ENCODE measurements around the gene PCED1A. TPM values are rescaled to one million over a fixed set of nuclear protein-coding genes. Genes with fewer than 3 reads are reported as not detected.

Gene PCED1A
- total and polyA plus RNA-seq, 9 of the 15 experiments (the other 6 are each of a cell fraction or from before 2014, with no cell fraction given), result 1.5 to 11.5 (median 5.9) TPM

DNA sequence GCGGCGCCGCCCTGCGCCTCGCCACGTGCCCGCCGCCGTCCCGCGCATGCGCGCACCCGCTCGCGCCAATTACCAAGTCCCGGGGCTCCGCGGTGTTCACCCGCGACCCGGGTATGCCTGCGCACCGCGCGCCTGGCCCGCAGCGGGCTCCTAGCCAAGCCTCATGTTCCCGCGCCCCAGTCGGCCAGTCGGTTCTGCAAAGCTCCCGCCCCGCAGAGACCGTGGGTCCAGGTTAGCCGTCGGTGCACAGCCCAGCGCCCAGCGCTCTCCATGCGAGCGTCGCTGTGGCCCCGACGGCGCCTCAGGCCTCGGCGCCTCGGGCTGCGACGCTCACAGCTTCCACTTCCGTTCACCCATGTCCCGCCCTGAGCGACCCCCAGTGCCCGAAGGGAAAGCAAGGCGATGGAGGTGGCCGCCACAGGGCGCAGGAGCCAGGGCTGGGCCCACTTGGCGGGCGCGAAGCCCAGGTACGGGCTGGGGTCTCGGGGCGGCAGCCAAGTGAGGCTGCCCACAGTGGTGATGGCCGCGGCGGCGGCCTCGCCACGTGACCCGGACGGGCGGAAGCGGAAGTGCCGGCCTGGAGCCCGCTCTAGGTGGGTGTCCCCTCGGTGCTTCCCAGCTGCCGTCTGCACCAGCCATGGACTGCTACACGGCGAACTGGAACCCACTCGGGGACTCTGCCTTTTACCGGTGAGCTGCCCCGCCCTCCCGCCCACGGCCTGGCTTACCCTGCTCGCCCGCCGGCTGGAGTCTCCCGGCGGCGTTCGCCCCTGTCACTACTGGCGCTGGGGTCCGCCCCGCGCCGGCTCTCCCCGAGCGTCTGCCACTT is at the start of gene PCED1A, which contains the start of gene VPS16 (continued):
- TF ChIP-seq CEBPG (CRISPR knock-in tag; IDR thresholded peaks at IDR 0.05) (no peak), CEBPG (tag; conservative IDR thresholded peaks at IDR 0.05 in 1 of 2, IDR thresholded peaks at IDR 0.05 in 1 of 2) (no peak), ZNF764 (CRISPR knock-in tag; IDR thresholded peaks at IDR 0.05; ENCODE audit: low read depth) (no peak), ZNF165 (CRISPR knock-in tag; IDR thresholded peaks at IDR 0.05; ENCODE audit: borderline replicate concordance) (no peak), LARP7 (IDR thresholded peaks at IDR 0.05) (no peak), L3MBTL2 (IDR thresholded peaks at IDR 0.05) (peak; percentile 97), HIVEP1 (CRISPR knock-in tag; IDR thresholded peaks at IDR 0.05) (no peak), POLR2AphosphoS2 (IDR thresholded peaks at IDR 0.05; ENCODE audit: low read length) (no peak), HEY1 (CRISPR knock-in tag; IDR thresholded peaks at IDR 0.05; ENCODE audit: borderline replicate concordance) (no peak), GATA2 (CRISPR knock-in tag; IDR thresholded peaks at IDR 0.05) (no peak), ZKSCAN3 (CRISPR knock-in tag; IDR thresholded peaks at IDR 0.05) (no peak), PRPF4 (IDR thresholded peaks at IDR 0.05; ENCODE audit: insufficient read depth, low read depth, low read length, poor library complexity, severe bottlenecking) (no peak), ZSCAN32 (CRISPR knock-in tag; IDR thresholded peaks at IDR 0.05) (no peak), ZEB2 (IDR thresholded peaks at IDR 0.05) (no peak), TEAD2 (tag; IDR thresholded peaks at IDR 0.05) (no peak), ADNP (tag; IDR thresholded peaks at IDR 0.05) (no peak)
- TF ChIP-seq, protein P1, sequence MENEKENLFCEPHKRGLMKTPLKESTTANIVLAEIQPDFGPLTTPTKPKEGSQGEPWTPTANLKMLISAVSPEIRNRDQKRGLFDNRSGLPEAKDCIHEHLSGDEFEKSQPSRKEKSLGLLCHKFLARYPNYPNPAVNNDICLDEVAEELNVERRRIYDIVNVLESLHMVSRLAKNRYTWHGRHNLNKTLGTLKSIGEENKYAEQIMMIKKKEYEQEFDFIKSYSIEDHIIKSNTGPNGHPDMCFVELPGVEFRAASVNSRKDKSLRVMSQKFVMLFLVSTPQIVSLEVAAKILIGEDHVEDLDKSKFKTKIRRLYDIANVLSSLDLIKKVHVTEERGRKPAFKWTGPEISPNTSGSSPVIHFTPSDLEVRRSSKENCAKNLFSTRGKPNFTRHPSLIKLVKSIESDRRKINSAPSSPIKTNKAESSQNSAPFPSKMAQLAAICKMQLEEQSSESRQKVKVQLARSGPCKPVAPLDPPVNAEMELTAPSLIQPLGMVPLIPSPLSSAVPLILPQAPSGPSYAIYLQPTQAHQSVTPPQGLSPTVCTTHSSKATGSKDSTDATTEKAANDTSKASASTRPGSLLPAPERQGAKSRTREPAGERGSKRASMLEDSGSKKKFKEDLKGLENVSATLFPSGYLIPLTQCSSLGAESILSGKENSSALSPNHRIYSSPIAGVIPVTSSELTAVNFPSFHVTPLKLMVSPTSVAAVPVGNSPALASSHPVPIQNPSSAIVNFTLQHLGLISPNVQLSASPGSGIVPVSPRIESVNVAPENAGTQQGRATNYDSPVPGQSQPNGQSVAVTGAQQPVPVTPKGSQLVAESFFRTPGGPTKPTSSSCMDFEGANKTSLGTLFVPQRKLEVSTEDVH (IDR thresholded peaks at IDR 0.05; ENCODE audit: low read depth, partially characterized antibody), result peak; percentile 91
- TF ChIP-seq, protein P2, sequence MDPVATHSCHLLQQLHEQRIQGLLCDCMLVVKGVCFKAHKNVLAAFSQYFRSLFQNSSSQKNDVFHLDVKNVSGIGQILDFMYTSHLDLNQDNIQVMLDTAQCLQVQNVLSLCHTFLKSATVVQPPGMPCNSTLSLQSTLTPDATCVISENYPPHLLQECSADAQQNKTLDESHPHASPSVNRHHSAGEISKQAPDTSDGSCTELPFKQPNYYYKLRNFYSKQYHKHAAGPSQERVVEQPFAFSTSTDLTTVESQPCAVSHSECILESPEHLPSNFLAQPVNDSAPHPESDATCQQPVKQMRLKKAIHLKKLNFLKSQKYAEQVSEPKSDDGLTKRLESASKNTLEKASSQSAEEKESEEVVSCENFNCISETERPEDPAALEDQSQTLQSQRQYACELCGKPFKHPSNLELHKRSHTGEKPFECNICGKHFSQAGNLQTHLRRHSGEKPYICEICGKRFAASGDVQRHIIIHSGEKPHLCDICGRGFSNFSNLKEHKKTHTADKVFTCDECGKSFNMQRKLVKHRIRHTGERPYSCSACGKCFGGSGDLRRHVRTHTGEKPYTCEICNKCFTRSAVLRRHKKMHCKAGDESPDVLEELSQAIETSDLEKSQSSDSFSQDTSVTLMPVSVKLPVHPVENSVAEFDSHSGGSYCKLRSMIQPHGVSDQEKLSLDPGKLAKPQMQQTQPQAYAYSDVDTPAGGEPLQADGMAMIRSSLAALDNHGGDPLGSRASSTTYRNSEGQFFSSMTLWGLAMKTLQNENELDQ (CRISPR knock-in tag; IDR thresholded peaks at IDR 0.05; ENCODE audit: borderline replicate concordance), result no peak
- TF ChIP-seq, protein P3, sequence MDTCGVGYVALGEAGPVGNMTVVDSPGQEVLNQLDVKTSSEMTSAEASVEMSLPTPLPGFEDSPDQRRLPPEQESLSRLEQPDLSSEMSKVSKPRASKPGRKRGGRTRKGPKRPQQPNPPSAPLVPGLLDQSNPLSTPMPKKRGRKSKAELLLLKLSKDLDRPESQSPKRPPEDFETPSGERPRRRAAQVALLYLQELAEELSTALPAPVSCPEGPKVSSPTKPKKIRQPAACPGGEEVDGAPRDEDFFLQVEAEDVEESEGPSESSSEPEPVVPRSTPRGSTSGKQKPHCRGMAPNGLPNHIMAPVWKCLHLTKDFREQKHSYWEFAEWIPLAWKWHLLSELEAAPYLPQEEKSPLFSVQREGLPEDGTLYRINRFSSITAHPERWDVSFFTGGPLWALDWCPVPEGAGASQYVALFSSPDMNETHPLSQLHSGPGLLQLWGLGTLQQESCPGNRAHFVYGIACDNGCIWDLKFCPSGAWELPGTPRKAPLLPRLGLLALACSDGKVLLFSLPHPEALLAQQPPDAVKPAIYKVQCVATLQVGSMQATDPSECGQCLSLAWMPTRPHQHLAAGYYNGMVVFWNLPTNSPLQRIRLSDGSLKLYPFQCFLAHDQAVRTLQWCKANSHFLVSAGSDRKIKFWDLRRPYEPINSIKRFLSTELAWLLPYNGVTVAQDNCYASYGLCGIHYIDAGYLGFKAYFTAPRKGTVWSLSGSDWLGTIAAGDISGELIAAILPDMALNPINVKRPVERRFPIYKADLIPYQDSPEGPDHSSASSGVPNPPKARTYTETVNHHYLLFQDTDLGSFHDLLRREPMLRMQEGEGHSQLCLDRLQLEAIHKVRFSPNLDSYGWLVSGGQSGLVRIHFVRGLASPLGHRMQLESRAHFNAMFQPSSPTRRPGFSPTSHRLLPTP (IDR thresholded peaks at IDR 0.05; ENCODE audit: borderline replicate concordance, extremely low read depth, insufficient read length), result no peak
- TF ChIP-seq, protein P4, sequence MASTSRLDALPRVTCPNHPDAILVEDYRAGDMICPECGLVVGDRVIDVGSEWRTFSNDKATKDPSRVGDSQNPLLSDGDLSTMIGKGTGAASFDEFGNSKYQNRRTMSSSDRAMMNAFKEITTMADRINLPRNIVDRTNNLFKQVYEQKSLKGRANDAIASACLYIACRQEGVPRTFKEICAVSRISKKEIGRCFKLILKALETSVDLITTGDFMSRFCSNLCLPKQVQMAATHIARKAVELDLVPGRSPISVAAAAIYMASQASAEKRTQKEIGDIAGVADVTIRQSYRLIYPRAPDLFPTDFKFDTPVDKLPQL (IDR thresholded peaks at IDR 0.05; ENCODE audit: extremely low read depth, insufficient read length), result no peak
